ENCODE measurements around the gene DBH.

The DBH gene

DNA sequence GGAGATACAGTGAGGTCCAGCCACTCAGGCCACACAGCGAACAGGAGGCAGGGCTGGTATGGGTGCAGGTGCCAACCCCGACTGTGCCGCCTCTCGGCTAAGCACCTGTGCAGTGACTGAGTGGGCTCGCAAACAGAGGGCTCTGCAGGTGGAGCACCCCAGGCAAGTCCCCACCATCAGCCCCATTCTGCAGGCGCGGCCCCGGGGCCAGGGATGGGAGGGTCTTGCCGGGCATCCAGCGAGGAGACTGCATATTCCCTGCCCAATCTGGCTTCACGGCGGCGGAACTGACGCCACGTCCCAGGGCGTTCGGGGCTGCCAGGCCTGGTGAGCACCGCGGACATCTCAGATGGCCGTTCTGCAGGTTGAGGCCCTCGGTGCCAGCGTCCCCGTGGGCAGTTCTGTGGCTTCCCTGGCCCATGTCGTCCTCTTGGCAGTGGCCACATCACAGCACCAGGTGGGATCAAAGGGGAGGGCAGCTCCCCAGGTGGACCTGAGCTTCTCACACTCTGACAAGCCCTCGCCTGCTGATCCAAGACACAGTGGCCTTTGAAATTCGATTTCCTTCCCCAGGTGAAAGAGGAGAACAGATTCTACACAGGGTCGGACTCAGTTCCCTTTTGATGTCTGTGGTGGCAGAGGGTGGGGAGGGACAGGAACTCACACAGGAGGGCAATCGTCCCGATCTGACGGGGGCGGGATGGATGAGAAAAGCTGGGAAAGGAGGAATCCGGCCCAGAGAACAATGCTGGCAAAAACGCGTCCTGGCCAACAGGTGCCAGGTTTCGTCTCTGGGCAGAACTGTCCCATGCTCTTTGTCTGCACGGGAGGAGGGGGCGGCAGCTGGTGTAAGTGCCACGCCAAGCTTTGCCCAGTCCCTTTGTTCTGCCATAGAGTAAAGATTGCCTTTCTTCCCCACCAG, 18.8 kb downstream of the DBH start:
- Histone ChIP-seq H3K36me3 (ENCODE audit: low read length) (no peaks in the 10 kb centered on the region), H3K79me2 (ENCODE audit: insufficient read depth, low read length) (no peaks in the 10 kb centered on the region), H3K27me3 (ENCODE audit: low read length) (no peaks in the 10 kb centered on the region)

GRCh38 chr9:133655701-133656100, 19.5 kb downstream of the DBH start:
- Histone ChIP-seq H3K79me2 (ENCODE audit: insufficient read depth, low read length) (no peaks in the 10 kb centered on the region), H3K36me3 (ENCODE audit: low read length) (no peaks in the 10 kb centered on the region), H3K9me2 (replicated peaks; ENCODE audit: insufficient read depth, low read length) (no peaks in the 10 kb centered on the region), H3K4me2 (ENCODE audit: low read depth, low read length, poor library complexity, severe bottlenecking) (no peak overlapping the region), H2AFZ (ENCODE audit: low read depth, low read length, severe bottlenecking) (no peak overlapping the region), H3K9me3 (ENCODE audit: insufficient read depth, low read length) (no peaks in the 10 kb centered on the region), H3K27me3 (ENCODE audit: low read length) (no peaks in the 10 kb centered on the region), H3F3A (ENCODE audit: insufficient read depth) (no peaks in the 10 kb centered on the region), H4K20me1 (ENCODE audit: low read depth, low read length) (no peaks in the 10 kb centered on the region), H3K9ac (ENCODE audit: low read length) (no peak overlapping the region), H3K27ac (ENCODE audit: low read depth, low read length) (no peak overlapping the region), H3K4me3 (ENCODE audit: insufficient read depth, low read length, poor library complexity, severe bottlenecking) (no peak overlapping the region)
- no peak for TF ChIP-seq EZH2phosphoT487 (conservative IDR thresholded peaks at IDR 0.05; ENCODE audit: low read length)
- TF ChIP-seq, protein P1, sequence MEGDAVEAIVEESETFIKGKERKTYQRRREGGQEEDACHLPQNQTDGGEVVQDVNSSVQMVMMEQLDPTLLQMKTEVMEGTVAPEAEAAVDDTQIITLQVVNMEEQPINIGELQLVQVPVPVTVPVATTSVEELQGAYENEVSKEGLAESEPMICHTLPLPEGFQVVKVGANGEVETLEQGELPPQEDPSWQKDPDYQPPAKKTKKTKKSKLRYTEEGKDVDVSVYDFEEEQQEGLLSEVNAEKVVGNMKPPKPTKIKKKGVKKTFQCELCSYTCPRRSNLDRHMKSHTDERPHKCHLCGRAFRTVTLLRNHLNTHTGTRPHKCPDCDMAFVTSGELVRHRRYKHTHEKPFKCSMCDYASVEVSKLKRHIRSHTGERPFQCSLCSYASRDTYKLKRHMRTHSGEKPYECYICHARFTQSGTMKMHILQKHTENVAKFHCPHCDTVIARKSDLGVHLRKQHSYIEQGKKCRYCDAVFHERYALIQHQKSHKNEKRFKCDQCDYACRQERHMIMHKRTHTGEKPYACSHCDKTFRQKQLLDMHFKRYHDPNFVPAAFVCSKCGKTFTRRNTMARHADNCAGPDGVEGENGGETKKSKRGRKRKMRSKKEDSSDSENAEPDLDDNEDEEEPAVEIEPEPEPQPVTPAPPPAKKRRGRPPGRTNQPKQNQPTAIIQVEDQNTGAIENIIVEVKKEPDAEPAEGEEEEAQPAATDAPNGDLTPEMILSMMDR (IDR thresholded peaks at IDR 0.05; ENCODE audit: insufficient read depth, low read length, poor library complexity, severe bottlenecking): no peak

More for the DNA sequence above, 18.8 kb downstream of the DBH start:
- H3K4me3 ChIP-seq (ENCODE audit: insufficient read depth, low read length, poor library complexity, severe bottlenecking): no peak overlapping the region
- TF ChIP-seq, protein P1 (IDR thresholded peaks at IDR 0.05; ENCODE audit: insufficient read depth, low read length, poor library complexity, severe bottlenecking): no peak
- no peak for TF ChIP-seq EZH2phosphoT487 (conservative IDR thresholded peaks at IDR 0.05; ENCODE audit: low read length)
- H4K20me1 ChIP-seq (ENCODE audit: low read depth, low read length): no peaks in the 10 kb centered on the region
- no peaks in the 10 kb centered on the region for H3K9me2 ChIP-seq (replicated peaks; ENCODE audit: insufficient read depth, low read length)
- H3K9ac ChIP-seq (ENCODE audit: low read length): no peak overlapping the region
- H3K9me3 ChIP-seq (ENCODE audit: insufficient read depth, low read length): no peaks in the 10 kb centered on the region
- H3F3A ChIP-seq (ENCODE audit: insufficient read depth): no peaks in the 10 kb centered on the region
- H3K27ac ChIP-seq (ENCODE audit: low read depth, low read length): no peak overlapping the region
- H2AFZ ChIP-seq (ENCODE audit: low read depth, low read length, severe bottlenecking): no peak overlapping the region
- H3K4me2 ChIP-seq (ENCODE audit: low read depth, low read length, poor library complexity, severe bottlenecking): no peak overlapping the region

GRCh38 chr9:133656211-133657119, 20.3 kb downstream of the DBH start:
- no peak overlapping the region for H3K27ac ChIP-seq (ENCODE audit: low read depth, low read length)

More at GRCh38 chr9:133656211-133657119, 20.3 kb downstream of the DBH start:
- H3K27me3 ChIP-seq (ENCODE audit: low read length): no peaks in the 10 kb centered on the region
- no peak overlapping the region for H3K4me3 ChIP-seq (ENCODE audit: insufficient read depth, low read length, poor library complexity, severe bottlenecking)
- TF ChIP-seq, protein P1 (IDR thresholded peaks at IDR 0.05; ENCODE audit: insufficient read depth, low read length, poor library complexity, severe bottlenecking): no peak
- TF ChIP-seq EZH2phosphoT487 (conservative IDR thresholded peaks at IDR 0.05; ENCODE audit: low read length): no peak
- H3K9ac ChIP-seq (ENCODE audit: low read length): no peak overlapping the region
- H3K36me3 ChIP-seq (ENCODE audit: low read length): no peaks in the 10 kb centered on the region
- H2AFZ ChIP-seq (ENCODE audit: low read depth, low read length, severe bottlenecking): no peak overlapping the region
- no peaks in the 10 kb centered on the region for H3K79me2 ChIP-seq (ENCODE audit: insufficient read depth, low read length)
- H3K9me3 ChIP-seq (ENCODE audit: insufficient read depth, low read length): no peaks in the 10 kb centered on the region
- H3K9me2 ChIP-seq (replicated peaks; ENCODE audit: insufficient read depth, low read length): no peaks in the 10 kb centered on the region
- H4K20me1 ChIP-seq (ENCODE audit: low read depth, low read length): no peaks in the 10 kb centered on the region
- no peak overlapping the region for H3K4me2 ChIP-seq (ENCODE audit: low read depth, low read length, poor library complexity, severe bottlenecking)
- H3F3A ChIP-seq (ENCODE audit: insufficient read depth): no peaks in the 10 kb centered on the region
